ENCODE results near the gene ASTN1.
A peak's percentile ranks its signal among the peaks of the same experiment; 100 is the strongest.

The ASTN1 gene

DNA sequence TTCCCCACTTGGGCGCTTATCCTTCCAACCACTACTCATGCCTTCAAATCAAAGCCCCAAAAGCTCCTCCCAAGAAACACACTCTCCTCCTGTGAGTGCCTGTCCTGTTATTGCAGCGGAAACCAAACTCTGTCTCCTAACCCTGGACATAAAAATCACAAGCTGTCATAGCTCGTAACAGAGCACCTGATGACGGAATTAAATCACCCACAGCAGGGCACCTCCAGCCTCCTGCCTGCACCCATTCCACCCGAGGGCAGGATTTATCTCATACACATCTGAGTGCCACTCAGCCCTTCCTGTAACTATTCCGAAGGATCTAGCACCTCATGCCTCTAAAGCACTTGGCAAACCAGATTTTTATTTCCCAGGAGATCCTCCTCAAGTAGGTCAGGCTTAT is 100.9 kb downstream of the ASTN1 start:
- no peak overlapping the region for H3K4me3 Mint-ChIP-seq
- peak overlapping the region; percentile 27 for H3K27ac Mint-ChIP-seq

DNA sequence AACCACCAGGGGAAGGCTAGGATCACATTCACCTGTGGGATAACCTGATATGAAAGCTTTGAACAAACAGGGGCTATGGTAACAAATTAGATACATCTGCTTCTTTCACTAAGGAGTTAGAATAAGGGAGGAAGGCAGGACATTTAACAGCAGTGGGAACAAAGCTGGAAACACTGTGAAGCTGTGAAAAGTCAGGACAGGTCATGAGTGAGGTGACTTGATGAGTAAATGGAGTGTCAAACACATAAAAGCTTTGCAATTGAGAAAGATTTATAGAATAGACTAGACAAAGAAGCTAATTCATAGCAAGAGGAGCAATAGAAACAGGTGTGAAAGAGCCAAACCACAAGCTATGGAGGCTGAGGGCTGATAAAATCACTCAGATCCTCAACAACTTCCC is 110.0 kb downstream of the ASTN1 start:
- H3K4me3 Mint-ChIP-seq: no peak overlapping the region
- peaks cover 23% of the 10 kb centered on the region for H3K4me1 Mint-ChIP-seq
- peaks cover 7% of the 10 kb centered on the region for H3K27me3 Mint-ChIP-seq (ENCODE audit: low read depth, poor library complexity)
- TF ChIP-seq CTCF (IDR thresholded peaks at IDR 0.05): no peak
- H3K9me3 Mint-ChIP-seq: no peaks in the 10 kb centered on the region
- H3K27ac Mint-ChIP-seq: peak overlapping the region; percentile 17
- H3K36me3 Mint-ChIP-seq (ENCODE audit: low read depth): no peaks in the 10 kb centered on the region
- DNase-seq: no peak

More for the DNA sequence above, 100.9 kb downstream of the ASTN1 start:
- H3K27me3 Mint-ChIP-seq (ENCODE audit: low read depth, poor library complexity): peaks cover 9% of the 10 kb centered on the region
- peaks cover 5% of the 10 kb centered on the region for H3K4me1 Mint-ChIP-seq
- no peak for DNase-seq
- TF ChIP-seq CTCF (IDR thresholded peaks at IDR 0.05): no peak
- H3K36me3 Mint-ChIP-seq (ENCODE audit: low read depth): peaks cover 11% of the 10 kb centered on the region
- H3K9me3 Mint-ChIP-seq: no peaks in the 10 kb centered on the region

DNA sequence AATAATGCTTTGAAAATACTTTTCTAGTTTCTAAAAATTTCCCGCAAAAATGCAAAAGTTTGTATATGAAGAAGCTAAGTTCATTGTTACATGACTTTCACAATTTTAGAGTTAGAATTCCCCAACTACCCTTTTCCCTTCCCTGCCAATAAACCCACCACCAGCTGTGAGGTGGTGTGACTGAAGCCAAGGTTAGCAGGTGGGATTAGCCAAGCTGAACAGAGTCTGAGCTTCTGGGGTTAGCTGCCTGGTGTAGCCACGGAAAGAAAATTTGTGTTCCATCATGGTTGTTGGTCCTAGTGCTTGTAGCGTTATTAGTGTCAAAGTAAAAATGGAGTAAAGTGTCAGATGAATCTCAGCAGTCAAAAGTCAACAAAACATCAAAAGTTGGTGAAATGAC is 110.9 kb downstream of the ASTN1 start:
- no peak overlapping the region for H3K4me3 Mint-ChIP-seq
- no peaks in the 10 kb centered on the region for H3K36me3 Mint-ChIP-seq (ENCODE audit: low read depth)
- no peak for TF ChIP-seq CTCF (IDR thresholded peaks at IDR 0.05)
- DNase-seq: no peak
- peaks cover 23% of the 10 kb centered on the region for H3K4me1 Mint-ChIP-seq
- no peaks in the 10 kb centered on the region for H3K9me3 Mint-ChIP-seq
- H3K27ac Mint-ChIP-seq: no peak overlapping the region
- peaks cover 7% of the 10 kb centered on the region for H3K27me3 Mint-ChIP-seq (ENCODE audit: low read depth, poor library complexity)

GRCh38 chr1:177048314-177049069 is 116.0 kb downstream of the ASTN1 start:
- Mint-ChIP-seq H3K4me3 (no peak overlapping the region), H3K27ac (no peak overlapping the region), H3K4me1 (peaks cover 14% of the 10 kb centered on the region), H3K36me3 (ENCODE audit: low read depth) (no peaks in the 10 kb centered on the region), H3K27me3 (ENCODE audit: low read depth, poor library complexity) (peaks cover 14% of the 10 kb centered on the region), H3K9me3 (no peaks in the 10 kb centered on the region)
- DNase-seq: no peak
- TF ChIP-seq CTCF (IDR thresholded peaks at IDR 0.05): no peak

DNA sequence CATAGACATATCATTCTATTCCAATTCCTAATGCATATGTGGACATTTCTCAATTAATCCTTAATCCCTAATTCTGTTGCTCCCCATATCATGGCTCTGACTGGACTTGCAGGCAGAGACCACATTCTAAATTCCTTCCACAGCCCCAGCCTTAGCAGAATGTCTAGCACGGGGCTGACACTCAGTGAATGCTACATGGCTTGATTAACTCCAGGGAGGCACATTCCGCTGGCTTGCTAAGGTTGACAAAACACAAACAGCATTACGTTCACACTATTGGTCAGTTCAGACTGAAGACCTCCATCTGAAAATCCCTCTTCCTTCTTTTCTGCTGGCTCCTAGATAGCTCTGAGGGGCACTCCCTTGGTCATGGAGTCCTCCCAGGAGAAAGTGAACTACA is 119.4 kb downstream of the ASTN1 start:
- peaks cover 9% of the 10 kb centered on the region for H3K4me1 Mint-ChIP-seq
- H3K9me3 Mint-ChIP-seq: no peaks in the 10 kb centered on the region
- TF ChIP-seq CTCF (IDR thresholded peaks at IDR 0.05): no peak
- peaks cover 22% of the 10 kb centered on the region for H3K27me3 Mint-ChIP-seq (ENCODE audit: low read depth, poor library complexity)
- no peak overlapping the region for H3K4me3 Mint-ChIP-seq
- DNase-seq: no peak
- no peaks in the 10 kb centered on the region for H3K36me3 Mint-ChIP-seq (ENCODE audit: low read depth)
- peak overlapping the region; percentile 43 for H3K27ac Mint-ChIP-seq

GRCh38 chr1:177044390-177044789 is 120.1 kb downstream of the ASTN1 start:
- DNase-seq: no peak
- Mint-ChIP-seq H3K27ac (no peak overlapping the region), H3K4me1 (peaks cover 14% of the 10 kb centered on the region), H3K9me3 (no peaks in the 10 kb centered on the region), H3K4me3 (no peak overlapping the region), H3K27me3 (ENCODE audit: low read depth, poor library complexity) (peaks cover 22% of the 10 kb centered on the region), H3K36me3 (ENCODE audit: low read depth) (no peaks in the 10 kb centered on the region)
- TF ChIP-seq CTCF (IDR thresholded peaks at IDR 0.05): no peak

Data from nephron progenitor cell (in vitro differentiated cells).